IMR-90 (cell line): ENCODE data around the gene IRF5. TPM values are rescaled to one million over a fixed set of nuclear protein-coding genes. Genes with fewer than 3 reads are reported as not detected.

Source experiments
- ATAC-seq: fragments of 200-7000 bp; cut with Tn5 transposase; 2 replicates; pipeline ENCODE4 v1.9.1; 2020; ENCODE audit warnings: low read depth, mild to moderate bottlenecking, moderate library complexity
- BruUV-seq: library from RNA; stranded (reverse); fragments of 400-500 nt; replicated peaks from 2 replicates; lab custom pipeline; 2021; lab: Mats Ljungman, UMichigan
- CTCF ChIA-PET: fragments of 300-600 bp; formaldehyde crosslinking; extraction: SDS; loops from one replicate; lab custom pipeline; 2021; ENCODE audit warnings: antibody characterized with exemption; lab: Yijun Ruan, JAX
- POLR2A ChIA-PET: fragments of 300-600 bp; sonication (Branson Sonifier 250); formaldehyde crosslinking; loops from one replicate; lab custom pipeline; 2022; ENCODE audit warnings: antibody characterized with exemption; ENCODE audit not compliant: unreplicated experiment; lab: Charles Lee
- DNase-seq: peaks from one replicate; pipeline ENCODE4 v3.0.0; 2013
- H2AFZ ChIP-seq: replicated peaks from 2 replicates; pipeline ENCODE3; 2013; ENCODE audit warnings: low read length, mild to moderate bottlenecking; ENCODE audit not compliant: poor library complexity
- H2AK5ac ChIP-seq: 2 replicates; pipeline ENCODE4 v1.6.1; 2013; ENCODE audit warnings: low read depth, low read length, inconsistent platforms
- H2AK9ac ChIP-seq: replicated peaks from 2 replicates; pipeline ENCODE3; 2013; ENCODE audit warnings: mild to moderate bottlenecking, low read depth, low read length, moderate library complexity; ENCODE audit not compliant: poor library complexity
- H2BK120ac ChIP-seq: 2 replicates; pipeline ENCODE4 v1.6.1; 2013; ENCODE audit warnings: low read depth, low read length, inconsistent platforms
- H2BK15ac ChIP-seq: 3 replicates; pipeline ENCODE4 v1.6.1; 2013; ENCODE audit warnings: low read depth, low read length, inconsistent platforms
- H2BK20ac ChIP-seq: 2 replicates; pipeline ENCODE4 v1.6.1; 2013; ENCODE audit warnings: low read depth, mild to moderate bottlenecking, inconsistent platforms, low read length, moderate library complexity
- H2BK5ac ChIP-seq: 2 replicates; pipeline ENCODE4 v1.6.1; 2013; ENCODE audit warnings: mild to moderate bottlenecking, low read depth, low read length, inconsistent platforms; ENCODE audit not compliant: poor library complexity, severe bottlenecking
- H3K14ac ChIP-seq: replicated peaks from 2 replicates; pipeline ENCODE4 v1.6.1; 2013; ENCODE audit warnings: low read depth, low read length, inconsistent platforms
- H3K18ac ChIP-seq: 2 replicates; pipeline ENCODE4 v1.6.1; 2013; ENCODE audit warnings: low read depth, low read length, control low read depth
- H3K23ac ChIP-seq: 2 replicates; pipeline ENCODE4 v1.6.1; 2013; ENCODE audit warnings: low read depth, low read length, inconsistent platforms
- H3K27ac ChIP-seq: 2 replicates; pipeline ENCODE4 v1.5.1; 2013; ENCODE audit warnings: mild to moderate bottlenecking, control low read depth, low read length; ENCODE audit not compliant: insufficient read depth
- H3K27me3 ChIP-seq: 2 replicates; pipeline ENCODE4 v1.6.1; 2013; ENCODE audit warnings: low read length; ENCODE audit not compliant: control insufficient read depth, insufficient read depth
- H3K36me3 ChIP-seq: 2 replicates; pipeline ENCODE4 v1.6.1; 2013; ENCODE audit warnings: low read length, mixed read lengths; ENCODE audit not compliant: control insufficient read depth, insufficient read depth
- H3K4ac ChIP-seq: 2 replicates; pipeline ENCODE4 v1.6.1; 2013; ENCODE audit warnings: low read depth, low read length, inconsistent platforms
- H3K4me1 ChIP-seq: 2 replicates; pipeline ENCODE4 v1.6.1; 2013; ENCODE audit warnings: low read length, mixed read lengths; ENCODE audit not compliant: control insufficient read depth, insufficient read depth
- H3K4me2 ChIP-seq: 2 replicates; pipeline ENCODE4 v1.6.1; 2013; ENCODE audit warnings: low read depth, mild to moderate bottlenecking, control low read depth, low read length, moderate library complexity
- H3K4me3 ChIP-seq: 2 replicates; pipeline ENCODE4 v1.5.1; 2013; ENCODE audit warnings: low read depth, mild to moderate bottlenecking, control low read depth, low read length, moderate library complexity; ENCODE audit not compliant: insufficient read depth
- H3K56ac ChIP-seq: 2 replicates; pipeline ENCODE4 v1.6.1; 2013; ENCODE audit warnings: low read length, inconsistent platforms; ENCODE audit not compliant: insufficient read depth; ENCODE audit errors: extremely low read depth
- H3K79me1 ChIP-seq, 2 experiments: 2 replicates each; pipeline ENCODE4 v1.6.1; 2013; ENCODE audit warnings: low read length in 2 of 2, inconsistent platforms in 1 of 2, low read depth in 1 of 2
- H3K9ac ChIP-seq: 2 replicates; pipeline ENCODE4 v1.6.1; 2013; ENCODE audit warnings: low read depth, low read length, control low read depth
- H3K9me1 ChIP-seq: 2 replicates; pipeline ENCODE4 v1.6.1; 2013; ENCODE audit warnings: low read length, inconsistent platforms; ENCODE audit not compliant: insufficient read depth
- H3K9me3 ChIP-seq: 2 replicates; pipeline ENCODE4 v1.6.1; 2013; ENCODE audit warnings: low read length; ENCODE audit not compliant: control insufficient read depth, insufficient read depth
- H4K20me1 ChIP-seq: 2 replicates; pipeline ENCODE4 v1.6.1; 2013; ENCODE audit warnings: low read length, inconsistent platforms; ENCODE audit not compliant: insufficient read depth
- H4K5ac ChIP-seq: 2 replicates; pipeline ENCODE4 v1.6.1; 2013; ENCODE audit warnings: mild to moderate bottlenecking, low read depth, low read length, control low read depth
- H4K8ac ChIP-seq, 2 experiments: 2 replicates each; pipeline ENCODE4 v1.6.1; 2013; ENCODE audit warnings: low read depth in 2 of 2, low read length in 2 of 2, control low read depth in 1 of 2, inconsistent platforms in 1 of 2
- H4K91ac ChIP-seq: 2 replicates; pipeline ENCODE4 v1.6.1; 2013; ENCODE audit warnings: low read depth, low read length, inconsistent platforms; ENCODE audit not compliant: insufficient read depth
- CEBPB ChIP-seq: IDR thresholded peaks from 2 replicates; pipeline ENCODE4 v1.6.1; 2012; ENCODE audit warnings: low read depth, low read length, improper control_type of control experiment
- WGBS, 2 experiments: methylation state at CpG; one replicate each; pipeline versions ENCODE4 v1.1.5 to v1.1.7; 2013; ENCODE audit warnings: missing lambda C conversion rate in 2 of 2; ENCODE audit not compliant: insufficient read length in 1 of 2; ENCODE audit errors: extremely low coverage in 2 of 2; 5-methylcytosine and 5-hydroxymethylcytosine counted together
- dilution Hi-C: fragments of 300-500 bp; cut with HindIII; formaldehyde crosslinking; loops from one replicate; pipeline ENCODE4 v1.14.3; 2018; ENCODE audit warnings: low sequenced_read_pairs; ENCODE audit not compliant: unreplicated experiment
- in situ Hi-C: fragments of 300-500 bp; cut with MboI; formaldehyde crosslinking; loops from 3 replicates; pipeline ENCODE4 v1.14.3; 2019; ENCODE audit warnings: low sequenced_read_pairs, inconsistent platforms, mixed read lengths
- intact Hi-C: fragments of 100-400 bp; cut with micrococcal nuclease; formaldehyde crosslinking; loops from 2 replicates; pipeline ENCODE4 v1.10.0; 2022
- polyA plus RNA-seq, 3 experiments: library from polyadenylated mRNA; depleted of rRNA; stranded (reverse); fragments of >200 nt; gene quantifications; 2 replicates each; pipeline ENCODE4 v1.2.3, GENCODE V29; 2012; ENCODE audit warnings: low replicate concordance in 1 of 3
- total RNA-seq: library from RNA; depleted of rRNA; stranded (reverse); fragments of >200 nt; gene quantifications from 2 replicates; pipeline ENCODE4 v1.2.3, GENCODE V29; 2012

IRF5 gene
- total and polyA plus RNA-seq, 2 of the 4 experiments (the other 2 are of a cell fraction): 0.14 to 0.18 TPM

- WGBS, 2 experiments: 58% methylated on average over 10 of the region's 17 CpGs; no CpG with 5 or more reads in 1 of the 2 experiments
Observed at GRCh38 chr7:128937271-128937646, 468 bp upstream of the IRF5 start.

More at GRCh38 chr7:128937271-128937646, 468 bp upstream of the IRF5 start:
- H3K9ac ChIP-seq: no peak overlapping the region
- no peak overlapping the region for H4K8ac ChIP-seq
- intact Hi-C loops: no loop called here
- H2BK120ac ChIP-seq: no peak overlapping the region
- H2BK15ac ChIP-seq: no peak overlapping the region
- H3K4me1 ChIP-seq: no peaks in the 10 kb centered on the region; the same call in 1 of the 2 replicates
- CTCF ChIA-PET: no interaction called here
- no peak overlapping the region for H3K27ac ChIP-seq
- no TSS peak for BruUV-seq
- H3K79me1 ChIP-seq: no peaks in the 10 kb centered on the region
- H3K14ac ChIP-seq: no peak overlapping the region
- no peak overlapping the region for H3K4ac ChIP-seq
- POLR2A ChIA-PET: no interaction called here
- no peak overlapping the region for H3K56ac ChIP-seq
- no peaks in the 10 kb centered on the region for H3K9me3 ChIP-seq
- no peak overlapping the region for H2BK20ac ChIP-seq
- H3K23ac ChIP-seq: no peak overlapping the region
- no peaks in the 10 kb centered on the region for H3K36me3 ChIP-seq
- no peaks in the 10 kb centered on the region for H3K9me1 ChIP-seq
- H4K91ac ChIP-seq: no peak overlapping the region
- H2AFZ ChIP-seq: peak overlapping the region; percentile 51
- dilution Hi-C loops: no loop called here
- H3K27me3 ChIP-seq: peaks cover 87% of the 10 kb centered on the region
- DNase-seq (no peak), ATAC-seq (no peak)
- no peak overlapping the region for H3K4me3 ChIP-seq
- no peaks in the 10 kb centered on the region; the same call in 1 of the 2 replicates for H4K20me1 ChIP-seq
- no peak for TF ChIP-seq CEBPB
- H4K5ac ChIP-seq: no peak overlapping the region
- in situ Hi-C loops: no loop called here
- H2AK5ac ChIP-seq: no peak overlapping the region
- no peak overlapping the region for H3K18ac ChIP-seq
- H2BK5ac ChIP-seq: no peak overlapping the region
- no peak overlapping the region for H3K4me2 ChIP-seq
- peak overlapping the region; percentile 28 for H2AK9ac ChIP-seq
